ENCODE data around the gene RTKN2. TPM values are rescaled to one million over a fixed set of nuclear protein-coding genes. Genes with fewer than 3 reads are reported as not detected.

The RTKN2 gene
- not detected in 2 replicates for total RNA-seq (2013; cell fraction: nucleolus; rRNA removed)
- not detected in 2 replicates for total RNA-seq (2014; rRNA removed)
- not detected in 2 replicates for total RNA-seq (2014; rRNA removed; fragmentation: Illumina TruSeq; extraction: Trizol)
- 0.10 TPM in 1 of 2 replicates, not detected in the other for total RNA-seq (2021)
- polyA plus RNA-seq (2011; ENCODE audit: low read depth) = not detected
- 0.01 TPM in 1 of 2 replicates, not detected in the other for polyA plus RNA-seq (2011; rRNA removed)
- not detected in 2 replicates for polyA plus RNA-seq (2011; cell fraction: cytosol; rRNA removed)
- 0.01 and 0.03 TPM in 2 replicates for polyA plus RNA-seq (2011; cell fraction: nucleus; rRNA removed)
- 0.08 TPM in 1 of 2 replicates, not detected in the other for polyA plus RNA-seq (2012)
- not detected in 2 replicates for polyA plus RNA-seq (2014; fragmentation: Illumina TruSeq; extraction: Trizol)
- polyA plus RNA-seq (2014; fragmentation: Nextera tagmentation; extraction: Ambion mirVana) = not detected
- polyA plus RNA-seq (2014; rRNA removed) = not detected in 2 replicates
- polyA plus RNA-seq (2016; fragmentation: Nextera tagmentation; extraction: Ambion mirVana) = not detected
- polyA minus RNA-seq (2011; rRNA and poly(A)+ RNA removed) = not detected in 2 replicates
- polyA minus RNA-seq (2011; cell fraction: cytosol; rRNA and poly(A)+ RNA removed) = not detected in 2 replicates
- not detected in 2 replicates for polyA minus RNA-seq (2011; cell fraction: nucleus; rRNA and poly(A)+ RNA removed)
- percentile 19 among the genes with signal in this experiment for Bru-seq, nascent RNA
- BruChase-seq, experiment 1, labeled RNA remaining after a 6-hour chase = percentile 15 among the genes with signal in this experiment
- percentile 21 among the genes with signal in this experiment for BruChase-seq, experiment 2, labeled RNA remaining after a 2-hour chase
- long read RNA-seq, experiment 1 = 0 reads
- long read RNA-seq, experiment 2, full-length matches to known transcripts = 1 of 2 reads
- long read RNA-seq, experiment 2, partial matches to known transcripts = 0 of 2 reads
- long read RNA-seq, experiment 2, other reads (novel, unspliced or antisense) = 1 of 2 reads

GRCh38 chr10:62268399-62269114 lies at the start of gene RTKN2:
Gene RTKN2, minus strand, starts transcription at chr10:62268844. Its CDS starts 234 bp downstream, at chr10:62268610.
- Histone ChIP-seq H3K4me2 (ENCODE audit: control insufficient read depth, insufficient read depth) (peak within 1 kb of the TSS; percentile 99), H2AFZ (ENCODE audit: control insufficient read depth, low read depth, low read length) (peak within 1 kb of the TSS; percentile 83), H3K4me1 (ENCODE audit: control insufficient read depth, insufficient read depth, low read length) (no peaks in the 10 kb centered on the region), H3K27me3 (replicated peaks in 1 of 2; ENCODE audit: control insufficient read depth in 2 of 2, insufficient read depth in 2 of 2, low read length in 1 of 2) (peaks cover 10 to 13% of the 10 kb centered on the region in 2 experiments), H3K36me3 (ENCODE audit: control insufficient read depth in 2 of 2, insufficient read depth in 2 of 2, low read length in 1 of 2) (no peaks in the 10 kb centered on the region), H3K9ac (ENCODE audit: control insufficient read depth, insufficient read depth, low read length) (no peak within 1 kb of the TSS), H3K79me2 (ENCODE audit: control insufficient read depth, insufficient read depth, low read length) (no peaks in the 10 kb centered on the region), H3K4me3 (peak within 1 kb of the TSS; percentile 74), H3K27ac (ENCODE audit: control insufficient read depth, insufficient read depth) (no peak within 1 kb of the TSS), H3K9me3 (replicated peaks; ENCODE audit: control insufficient read depth, insufficient read depth, low read length) (no peaks in the 10 kb centered on the region; the same call in 2 of the 3 replicates), H4K20me1 (ENCODE audit: control insufficient read depth, insufficient read depth) (no peaks in the 10 kb centered on the region)
- RAD21 ChIA-PET (ENCODE audit: unreplicated experiment) = no interaction called here
- intact Hi-C loops (cut with micrococcal nuclease; ENCODE audit: unreplicated experiment) (loop anchor here (5.0 to 10.0 kb wide), 2 partner anchors 154 to 886 kb away; no protein-coding TSS in a partner anchor), in situ Hi-C loops (cut with MboI) (no loop called here)
- no peak for DNase-seq (ENCODE audit: low read depth, low spot score)
- CTCF ChIA-PET = interaction anchor here (1.0 kb wide), 1 partner anchor 24 kb away, joined by 3 read pairs; no protein-coding TSS in a partner anchor
- WGBS (ENCODE audit: insufficient coverage, insufficient replicate concordance, low lambda C conversion rate, missing lambda C conversion rate) = 1% methylated on average over 41 of the region's 63 CpGs
- SMC1A ChIA-PET (ENCODE audit: uncharacterized antibody, unreplicated experiment) = no interaction called here
- peak; percentile 77 for FAIRE-seq
- ATAC-seq = peak; percentile 85
- POLR2A ChIA-PET = no interaction called here
- no TSS peak for BruUV-seq (replicated peaks)
- TF ChIP-seq SP1 (IDR thresholded peaks at IDR 0.05; ENCODE audit: low read depth, low read length) (no peak), CEBPZ (IDR thresholded peaks at IDR 0.05; ENCODE audit: low read depth, low read length) (no peak), MLLT1 (IDR thresholded peaks at IDR 0.05) (no peak), NFXL1 (IDR thresholded peaks at IDR 0.05; ENCODE audit: borderline replicate concordance) (no peak), RBBP5 (conservative IDR thresholded peaks at IDR 0.05) (no peak), YBX1 (IDR thresholded peaks at IDR 0.05) (no peak), CHD1 (IDR thresholded peaks at IDR 0.05; ENCODE audit: low read depth, low read length) (peak; percentile 85; the same call in 1 of the 2 replicates)
- TF ChIP-seq, protein P1, sequence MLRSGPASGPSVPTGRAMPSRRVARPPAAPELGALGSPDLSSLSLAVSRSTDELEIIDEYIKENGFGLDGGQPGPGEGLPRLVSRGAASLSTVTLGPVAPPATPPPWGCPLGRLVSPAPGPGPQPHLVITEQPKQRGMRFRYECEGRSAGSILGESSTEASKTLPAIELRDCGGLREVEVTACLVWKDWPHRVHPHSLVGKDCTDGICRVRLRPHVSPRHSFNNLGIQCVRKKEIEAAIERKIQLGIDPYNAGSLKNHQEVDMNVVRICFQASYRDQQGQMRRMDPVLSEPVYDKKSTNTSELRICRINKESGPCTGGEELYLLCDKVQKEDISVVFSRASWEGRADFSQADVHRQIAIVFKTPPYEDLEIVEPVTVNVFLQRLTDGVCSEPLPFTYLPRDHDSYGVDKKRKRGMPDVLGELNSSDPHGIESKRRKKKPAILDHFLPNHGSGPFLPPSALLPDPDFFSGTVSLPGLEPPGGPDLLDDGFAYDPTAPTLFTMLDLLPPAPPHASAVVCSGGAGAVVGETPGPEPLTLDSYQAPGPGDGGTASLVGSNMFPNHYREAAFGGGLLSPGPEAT (IDR thresholded peaks at IDR 0.05; ENCODE audit: low read depth) = no peak
